Karpas-422 (cell line): ENCODE data around the gene OAT. TPM values are rescaled to one million over a fixed set of nuclear protein-coding genes. Genes with fewer than 3 reads are reported as not detected.

ENCODE experiments used
- DNase-seq: peaks from one replicate; pipeline ENCODE4 v3.0.0-alpha.2; 2015
- H2AFZ ChIP-seq: fragments of 200-600 bp; sonication (generic); 2 replicates; pipeline ENCODE4 v1.6.1; 2014; ENCODE audit warnings: antibody characterized with exemption, low read length, mixed read lengths
- H3K27ac ChIP-seq: fragments of 200-600 bp; sonication (generic); 2 replicates; pipeline ENCODE4 v1.5.1; 2014; ENCODE audit warnings: mild to moderate bottlenecking, low read length, moderate library complexity
- H3K27me3 ChIP-seq: fragments of 200-600 bp; sonication (generic); 2 replicates; pipeline ENCODE4 v1.6.1; 2014; ENCODE audit warnings: low read length, mixed read lengths
- H3K36me3 ChIP-seq: fragments of 200-600 bp; sonication (generic); 2 replicates; pipeline ENCODE4 v1.6.1; 2014; ENCODE audit warnings: low read length, mixed read lengths; ENCODE audit not compliant: insufficient read depth
- H3K4me1 ChIP-seq: fragments of 200-600 bp; sonication (generic); 2 replicates; pipeline ENCODE4 v1.6.1; 2014; ENCODE audit warnings: mild to moderate bottlenecking, low read length, mixed read lengths
- H3K4me2 ChIP-seq: fragments of 200-600 bp; sonication (generic); 2 replicates; pipeline ENCODE4 v1.6.1; 2014; ENCODE audit warnings: low read length, low read depth, mild to moderate bottlenecking; ENCODE audit not compliant: poor library complexity, severe bottlenecking
- H3K4me3 ChIP-seq: fragments of 200-600 bp; sonication (generic); 2 replicates; pipeline ENCODE4 v1.5.1; 2014; ENCODE audit warnings: mild to moderate bottlenecking, antibody characterized with exemption, low read length, mixed read lengths
- H3K79me2 ChIP-seq: fragments of 200-600 bp; sonication (generic); 2 replicates; pipeline ENCODE4 v1.6.1; 2014; ENCODE audit warnings: mild to moderate bottlenecking, low read length, mixed read lengths
- H3K9ac ChIP-seq: fragments of 200-600 bp; sonication (generic); 2 replicates; pipeline ENCODE4 v1.6.0; 2014; ENCODE audit warnings: low read length
- H3K9me2 ChIP-seq: fragments of 200-600 bp; sonication (generic), shearing (Covaris generic); replicated peaks from 2 replicates; pipeline ENCODE4 v1.6.0; 2014; ENCODE audit warnings: mild to moderate bottlenecking, low read length, moderate library complexity; ENCODE audit not compliant: insufficient read depth
- H3K9me3 ChIP-seq: fragments of 300-700, 200-600 bp; sonication (generic); 2 replicates; pipeline ENCODE4 v1.6.1; 2014; ENCODE audit warnings: low read length, mixed read lengths
- H4K20me1 ChIP-seq: fragments of 200-600 bp; sonication (generic); 2 replicates; pipeline ENCODE4 v1.6.1; 2014; ENCODE audit warnings: mild to moderate bottlenecking, antibody characterized with exemption, low read length, low read depth; ENCODE audit not compliant: insufficient read depth
- total RNA-seq: library from RNA; depleted of rRNA; stranded (reverse); fragments of >200 nt; shearing (Covaris generic); gene quantifications from 2 replicates; pipeline ENCODE4 v1.2.3, GENCODE V29; 2014; ENCODE audit warnings: low replicate concordance

The OAT gene
- total RNA-seq, 1 experiment from 2014 or later = 98.4 TPM

DNA sequence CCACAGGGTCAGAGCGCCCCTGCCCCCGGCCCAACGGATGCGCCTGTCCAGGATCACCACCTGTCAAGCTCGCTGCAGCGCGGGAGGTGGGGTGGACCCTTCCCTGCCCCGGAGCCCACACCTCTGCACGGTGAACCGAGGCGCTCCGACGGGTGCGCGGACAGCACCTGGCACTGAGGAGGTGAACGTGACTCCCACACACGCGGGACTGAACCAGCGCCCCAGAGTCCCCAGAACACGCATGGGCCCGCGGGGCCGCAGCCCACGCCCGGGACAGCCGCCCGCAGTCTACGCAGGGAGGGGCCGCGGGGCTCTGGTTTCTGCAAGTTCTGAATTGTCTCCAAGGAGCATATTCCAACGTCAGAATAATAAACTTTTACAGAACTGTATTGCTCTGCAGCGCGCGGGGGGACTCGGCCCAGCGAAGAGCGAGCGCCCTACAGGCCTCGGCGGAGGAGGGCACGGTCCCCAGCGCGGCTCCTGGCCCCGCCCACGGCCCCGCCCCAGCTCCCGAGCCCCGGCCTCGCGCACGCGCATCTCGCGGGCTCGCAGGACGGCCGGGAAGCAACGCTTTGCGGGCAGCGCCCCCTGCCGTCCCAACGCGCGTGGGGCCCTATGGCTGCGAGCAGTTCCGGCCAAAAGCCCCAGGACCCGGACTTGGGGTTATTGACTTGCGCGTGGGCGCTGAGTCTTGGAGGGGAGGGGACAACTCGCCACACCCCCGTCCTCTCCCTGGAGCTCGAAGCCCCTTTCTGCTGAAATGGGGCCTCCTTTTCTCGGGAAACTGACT, 29.7 kb downstream of the OAT start:
- no peak overlapping the region for H3K27ac ChIP-seq
- H3K27me3 ChIP-seq = no peaks in the 10 kb centered on the region
- no peaks in the 10 kb centered on the region for H3K36me3 ChIP-seq
- H4K20me1 ChIP-seq = no peaks in the 10 kb centered on the region
- no peaks in the 10 kb centered on the region for H3K9me3 ChIP-seq
- H3K9me2 ChIP-seq = no peaks in the 10 kb centered on the region
- H3K79me2 ChIP-seq = no peaks in the 10 kb centered on the region
- peak; percentile 97 for DNase-seq
- no peak overlapping the region for H3K4me3 ChIP-seq
- H2AFZ ChIP-seq = peak overlapping the region; percentile 42; the same call in 1 of the 2 replicates
- peak overlapping the region; percentile 57 for H3K4me2 ChIP-seq
- peaks cover 11% of the 10 kb centered on the region; the same call in 1 of the 2 replicates for H3K4me1 ChIP-seq
- peak overlapping the region; percentile 55 for H3K9ac ChIP-seq

- no peaks in the 10 kb centered on the region for H4K20me1 ChIP-seq
- no peaks in the 10 kb centered on the region for H3K9me2 ChIP-seq
- H3K36me3 ChIP-seq = no peaks in the 10 kb centered on the region
- H3K9me3 ChIP-seq = no peaks in the 10 kb centered on the region
- H2AFZ ChIP-seq = no peak overlapping the region
- no peak overlapping the region for H3K4me3 ChIP-seq
- no peaks in the 10 kb centered on the region for H3K27me3 ChIP-seq
- no peak overlapping the region for H3K27ac ChIP-seq
- DNase-seq = no peak
- H3K9ac ChIP-seq = no peak overlapping the region
- no peaks in the 10 kb centered on the region for H3K79me2 ChIP-seq
- H3K4me1 ChIP-seq = peaks cover 11% of the 10 kb centered on the region; the same call in 1 of the 2 replicates
- H3K4me2 ChIP-seq = no peak overlapping the region
Measured at GRCh38 chr10:124388476-124388822, 30.3 kb downstream of the OAT start.

GRCh38 chr10:124387078-124387874, 31.4 kb downstream of the OAT start:
- Histone ChIP-seq H3K36me3 (no peaks in the 10 kb centered on the region), H3K9me2 (no peaks in the 10 kb centered on the region), H3K4me1 (peaks cover 11% of the 10 kb centered on the region; the same call in 1 of the 2 replicates), H2AFZ (no peak overlapping the region), H3K4me2 (no peak overlapping the region), H3K27me3 (no peaks in the 10 kb centered on the region), H4K20me1 (no peaks in the 10 kb centered on the region), H3K4me3 (no peak overlapping the region), H3K27ac (no peak overlapping the region), H3K9ac (no peak overlapping the region), H3K79me2 (no peaks in the 10 kb centered on the region), H3K9me3 (no peaks in the 10 kb centered on the region)
- DNase-seq = no peak

GRCh38 chr10:124386186-124387077, 32.3 kb downstream of the OAT start:
- H3K4me1 ChIP-seq = peaks cover 11% of the 10 kb centered on the region; the same call in 1 of the 2 replicates
- H3K4me3 ChIP-seq = no peak overlapping the region
- no peak overlapping the region for H2AFZ ChIP-seq
- H3K79me2 ChIP-seq = no peaks in the 10 kb centered on the region
- no peaks in the 10 kb centered on the region for H3K36me3 ChIP-seq
- no peaks in the 10 kb centered on the region for H3K9me3 ChIP-seq
- DNase-seq = no peak
- no peaks in the 10 kb centered on the region for H3K27me3 ChIP-seq
- no peak overlapping the region for H3K9ac ChIP-seq
- H3K4me2 ChIP-seq = no peak overlapping the region
- no peaks in the 10 kb centered on the region for H4K20me1 ChIP-seq
- no peak overlapping the region for H3K27ac ChIP-seq
- no peaks in the 10 kb centered on the region for H3K9me2 ChIP-seq

DNA sequence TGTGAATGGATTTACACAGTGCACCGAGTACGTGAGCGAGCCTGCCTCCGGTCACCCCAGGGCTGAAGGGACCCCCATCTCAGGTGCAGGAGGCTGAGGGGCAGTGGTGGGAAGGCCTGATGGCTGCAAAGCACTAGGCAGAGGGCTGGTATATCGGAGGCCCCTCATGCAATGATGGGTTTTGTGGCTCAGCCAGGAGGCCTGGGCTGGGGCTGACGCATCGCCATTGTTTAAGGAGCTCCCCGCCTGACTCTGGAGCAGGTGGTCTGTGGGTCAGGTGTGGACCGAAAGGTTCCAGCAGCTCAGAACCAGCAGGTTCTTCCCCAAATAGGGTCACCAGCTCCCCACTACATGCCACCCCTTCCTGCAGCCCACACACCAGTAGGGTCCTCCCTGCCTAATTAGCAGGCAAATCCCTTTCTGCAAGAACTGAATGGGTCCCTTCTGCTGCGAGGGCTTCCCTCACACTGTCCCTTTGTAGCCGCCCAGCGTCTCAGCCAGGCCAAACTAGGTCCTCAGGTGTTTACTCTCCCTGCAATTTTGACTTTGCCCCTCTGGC, 33.0 kb downstream of the OAT start:
- no peaks in the 10 kb centered on the region for H3K9me2 ChIP-seq
- no peaks in the 10 kb centered on the region for H3K36me3 ChIP-seq
- no peaks in the 10 kb centered on the region for H4K20me1 ChIP-seq
- no peak overlapping the region for H2AFZ ChIP-seq
- no peaks in the 10 kb centered on the region for H3K27me3 ChIP-seq
- H3K4me3 ChIP-seq = no peak overlapping the region
- no peak overlapping the region for H3K27ac ChIP-seq
- no peaks in the 10 kb centered on the region for H3K79me2 ChIP-seq
- H3K4me2 ChIP-seq = no peak overlapping the region
- H3K9me3 ChIP-seq = no peaks in the 10 kb centered on the region
- H3K4me1 ChIP-seq = peaks cover 5% of the 10 kb centered on the region; the same call in 1 of the 2 replicates
- H3K9ac ChIP-seq = no peak overlapping the region
- DNase-seq = no peak

DNA sequence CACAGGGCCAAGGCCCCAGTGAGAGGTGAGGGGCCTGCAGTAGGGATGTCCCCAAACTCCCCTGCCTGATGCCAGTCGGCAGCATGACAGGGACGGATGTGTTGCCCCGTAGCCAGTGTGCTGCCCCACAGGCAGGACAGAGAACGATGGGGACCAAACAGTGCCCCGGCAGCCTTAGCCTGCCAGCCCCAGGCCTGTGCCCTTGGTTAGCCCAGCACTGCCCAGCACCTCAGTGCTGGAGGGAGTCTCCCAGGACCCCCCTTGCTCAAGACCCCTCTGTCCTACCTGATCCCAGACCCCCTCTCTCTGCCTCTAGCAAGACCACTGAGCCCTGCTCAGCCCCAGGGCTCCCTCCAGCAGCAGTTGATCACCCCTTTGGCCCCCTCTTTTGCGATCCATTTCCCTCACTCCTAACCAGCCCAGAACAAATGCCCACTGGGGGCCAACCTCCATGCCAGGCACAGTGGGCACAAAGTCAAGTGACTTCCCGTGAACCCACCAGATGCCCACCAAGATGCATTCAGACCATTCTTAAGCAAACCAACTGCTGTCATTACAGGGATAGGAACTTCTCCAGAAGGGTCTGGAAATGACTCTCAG, 34.0 kb downstream of the OAT start:
- no peaks in the 10 kb centered on the region for H3K9me3 ChIP-seq
- H3K4me2 ChIP-seq = no peak overlapping the region
- H3K27me3 ChIP-seq = no peaks in the 10 kb centered on the region
- H3K36me3 ChIP-seq = no peaks in the 10 kb centered on the region
- H3K4me3 ChIP-seq = no peak overlapping the region
- H4K20me1 ChIP-seq = no peaks in the 10 kb centered on the region
- H2AFZ ChIP-seq = no peak overlapping the region
- no peak overlapping the region for H3K27ac ChIP-seq
- H3K9me2 ChIP-seq = no peaks in the 10 kb centered on the region
- H3K79me2 ChIP-seq = no peaks in the 10 kb centered on the region
- H3K9ac ChIP-seq = no peak overlapping the region
- DNase-seq = no peak
- H3K4me1 ChIP-seq = peaks cover 5% of the 10 kb centered on the region; the same call in 1 of the 2 replicates

DNA sequence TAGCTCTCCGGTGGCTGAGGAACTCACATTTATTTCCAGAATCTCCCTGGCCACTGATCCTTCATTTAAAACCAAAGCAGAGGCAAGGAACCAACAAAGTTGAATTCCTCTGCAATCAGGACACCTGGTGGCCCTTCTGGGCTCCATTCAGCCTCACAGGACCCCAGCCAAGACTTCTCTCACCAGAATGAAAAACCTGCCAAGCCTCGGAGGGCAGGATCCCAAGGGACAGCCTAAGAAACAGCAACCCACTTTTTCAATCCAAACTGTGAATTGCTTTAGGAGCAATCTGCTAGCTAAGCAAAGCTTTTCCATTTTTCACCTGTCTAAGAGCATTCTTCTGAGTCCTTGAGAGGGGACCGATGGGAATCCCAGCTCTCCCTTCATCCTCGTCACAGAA, 34.6 kb downstream of the OAT start:
- no peaks in the 10 kb centered on the region for H3K27me3 ChIP-seq
- DNase-seq = no peak
- no peaks in the 10 kb centered on the region for H3K9me2 ChIP-seq
- H3K4me1 ChIP-seq = no peaks in the 10 kb centered on the region
- no peaks in the 10 kb centered on the region for H3K36me3 ChIP-seq
- no peak overlapping the region for H3K4me2 ChIP-seq
- no peak overlapping the region for H2AFZ ChIP-seq
- H4K20me1 ChIP-seq = no peaks in the 10 kb centered on the region
- no peak overlapping the region for H3K9ac ChIP-seq
- H3K27ac ChIP-seq = no peak overlapping the region
- H3K9me3 ChIP-seq = no peaks in the 10 kb centered on the region
- H3K4me3 ChIP-seq = no peak overlapping the region
- no peaks in the 10 kb centered on the region for H3K79me2 ChIP-seq
